ENCODE data around the gene GATA2. TPM values are rescaled to one million over a fixed set of nuclear protein-coding genes. Genes with fewer than 3 reads are reported as not detected.

GATA2 gene
- total and polyA plus RNA-seq, 2 experiments from 2014 or later = 0.52 to 0.83 TPM

GRCh38 chr3:128432301-128432970, 60.6 kb downstream of the GATA2 start:
- peak; percentile 50 for ATAC-seq
- Histone ChIP-seq H3K4me2 (peak overlapping the region; percentile 89), H3K36me3 (ENCODE audit: insufficient read depth) (no peaks in the 10 kb centered on the region), H2AFZ (peak overlapping the region; percentile 94), H3K9me2 (ENCODE audit: insufficient read depth) (no peaks in the 10 kb centered on the region), H3K4me3 (peak overlapping the region; percentile 65), H3F3A (replicated peaks; ENCODE audit: low read depth) (peaks cover 18% of the 10 kb centered on the region; the same call in 1 of the 2 replicates), H3K27ac (ENCODE audit: low read depth) (peak overlapping the region; percentile 39; the same call in 1 of the 2 replicates), H3K27me3 (ENCODE audit: insufficient read depth) (peaks cover 63% of the 10 kb centered on the region), H3K4me1 (ENCODE audit: insufficient read depth) (peaks cover 39% of the 10 kb centered on the region), H4K20me1 (replicated peaks; ENCODE audit: insufficient read depth) (no peaks in the 10 kb centered on the region), H3K79me2 (replicated peaks; ENCODE audit: insufficient read depth) (no peaks in the 10 kb centered on the region)
- Mint-ChIP-seq H3K36me3 (ENCODE audit: low read depth) (no peaks in the 10 kb centered on the region; the same call in 2 of the 3 replicates), H3K4me1 (peaks cover 53% of the 10 kb centered on the region), H3K4me3 (peak overlapping the region; percentile 83), H3K27me3 (ENCODE audit: insufficient read depth, low read depth, poor library complexity) (peaks cover 62% of the 10 kb centered on the region), H3K27ac (peak overlapping the region; percentile 91), H3K9me3 (no peaks in the 10 kb centered on the region)
- peak; percentile 77 for DNase-seq (ENCODE audit: low spot score)
- TF ChIP-seq ETS1 (IDR thresholded peaks at IDR 0.05) (no peak; the same call in 1 of the 2 replicates), POLR2AphosphoS5 (IDR thresholded peaks at IDR 0.05; ENCODE audit: low read depth) (peak; percentile 22; the same call in 1 of the 2 replicates), JUNB (IDR thresholded peaks at IDR 0.05; ENCODE audit: unreplicated experiment) (no peak), CREB1 (CRISPR knock-in tag; IDR thresholded peaks at IDR 0.05; ENCODE audit: low read depth) (no peak)

GRCh38 chr3:128431803-128432300, 61.1 kb downstream of the GATA2 start:
- H3K27me3 ChIP-seq (ENCODE audit: insufficient read depth) = peaks cover 68% of the 10 kb centered on the region
- peak overlapping the region; percentile 94 for H2AFZ ChIP-seq
- no peaks in the 10 kb centered on the region for H3K36me3 ChIP-seq (ENCODE audit: insufficient read depth)
- no peak overlapping the region for H3K27ac ChIP-seq (ENCODE audit: low read depth)
- Mint-ChIP-seq H3K27me3 (ENCODE audit: insufficient read depth, low read depth, poor library complexity) (peaks cover 68% of the 10 kb centered on the region), H3K4me3 (peak overlapping the region; percentile 83), H3K27ac (peak overlapping the region; percentile 47; the same call in 1 of the 2 replicates), H3K36me3 (ENCODE audit: low read depth) (no peaks in the 10 kb centered on the region; the same call in 2 of the 3 replicates), H3K4me1 (peaks cover 58% of the 10 kb centered on the region), H3K9me3 (no peaks in the 10 kb centered on the region)
- peaks cover 39% of the 10 kb centered on the region for H3K4me1 ChIP-seq (ENCODE audit: insufficient read depth)
- H3K4me3 ChIP-seq = peak overlapping the region; percentile 65
- DNase-seq (ENCODE audit: low spot score) (peak; percentile 32), ATAC-seq (peak; percentile 1; the same call in 1 of the 3 replicates)
- H3K79me2 ChIP-seq (replicated peaks; ENCODE audit: insufficient read depth) = no peaks in the 10 kb centered on the region
- peak overlapping the region; percentile 89 for H3K4me2 ChIP-seq
- H3F3A ChIP-seq (replicated peaks; ENCODE audit: low read depth) = peaks cover 18% of the 10 kb centered on the region; the same call in 1 of the 2 replicates
- no peaks in the 10 kb centered on the region for H3K9me2 ChIP-seq (ENCODE audit: insufficient read depth)
- no peaks in the 10 kb centered on the region for H4K20me1 ChIP-seq (replicated peaks; ENCODE audit: insufficient read depth)
- TF ChIP-seq ETS1 (IDR thresholded peaks at IDR 0.05) (no peak), ZNF462 (CRISPR knock-in tag; IDR thresholded peaks at IDR 0.05) (no peak), CTCF (conservative IDR thresholded peaks at IDR 0.05; ENCODE audit: low read depth in 2 of 2) (no peak), EZH2 (IDR thresholded peaks at IDR 0.05; ENCODE audit: low read depth, unreplicated experiment) (peak; percentile 11)

Measured in GM23338 (cell line).